Right lobe of liver (tissue), 6 donors: ENCODE measurements around the gene KRT71. TPM values are rescaled to one million over a fixed set of nuclear protein-coding genes. Genes with fewer than 3 reads are reported as not detected.

Source experiments
- ATAC-seq, 4 donors: fragments of 200-7000 bp; cut with Tn5 transposase; one replicate each; pipeline ENCODE4 v1.9.1; 2020; ENCODE audit warnings: mild to moderate bottlenecking in 4 of 4, moderate library complexity in 4 of 4
- DNase-seq, 3 donors: peaks; one replicate each; pipeline ENCODE4 v3.0.0-alpha.2; 2020
- H3K27ac ChIP-seq, 3 donors: fragments of 200-600 bp; one replicate each; pipeline ENCODE4 v1.8.0; 2022
- H3K27me3 ChIP-seq, 2 donors: fragments of 200-600 bp; one replicate each; pipeline ENCODE4 v1.8.0; 2022
- H3K36me3 ChIP-seq, 4 donors: fragments of 200-600 bp; sonication (generic) in 1 of 4; one replicate each; pipeline versions ENCODE4 v1.5.1 to v1.8.0; 2017 to 2022; ENCODE audit warnings: control low read depth in 1 of 4
- H3K4me1 ChIP-seq, 4 donors: fragments of 200-600 bp; sonication (generic) in 1 of 4; one replicate each; pipeline versions ENCODE4 v1.5.1 to v1.8.0; 2017 to 2022; ENCODE audit warnings: control low read depth in 1 of 4
- H3K4me3 ChIP-seq, 3 donors: fragments of 200-600 bp; one replicate each; pipeline ENCODE4 v1.8.0; 2022
- H3K9me3 ChIP-seq, 4 donors: fragments of 200-600 bp; sonication (generic) in 1 of 4; one replicate each; pipeline versions ENCODE4 v1.5.1 to v1.8.0; 2017 to 2022; ENCODE audit warnings: control low read depth in 1 of 4
- CTCF ChIP-seq, 4 donors: fragments of 200-600 bp in 3 of 4; fragments of 450-650 bp in 1 of 4; IDR thresholded peaks; one replicate each; pipeline versions ENCODE4 v1.5.1 to v1.8.0; 2016 to 2022; ENCODE audit warnings: antibody characterized with exemption in 4 of 4, mild to moderate bottlenecking in 2 of 4
- POLR2A ChIP-seq: fragments of 450-650 bp; IDR thresholded peaks from one replicate; pipeline ENCODE4 v1.6.1; 2017; ENCODE audit warnings: antibody characterized with exemption, mild to moderate bottlenecking
- whole genome bisulfite sequencing: methylation state at CpG from one replicate; pipeline ENCODE4 v1.1.6; 2018; ENCODE audit warnings: low coverage, low lambda C conversion rate; ENCODE audit not compliant: insufficient coverage; ENCODE audit errors: missing lambda C conversion rate; 5-methylcytosine and 5-hydroxymethylcytosine counted together
- intact Hi-C, 2 donors: fragments of 100-400 bp; cut with DNase I; formaldehyde crosslinking; loops; one replicate each; pipeline versions ENCODE4 v1.11.2 to v1.14.1; 2022
- total RNA-seq, 6 experiments: library from RNA; depleted of rRNA in 2 of 6; stranded (reverse); fragments of >200 nt in 2 of 6; fragmentation: NEBNext Ultra II Directional in 3 of 6; extraction: Animal tissue kit (Norgen Biotek cat#: 25700) in 3 of 6; gene quantifications; one replicate each; pipeline versions ENCODE4 v1.1.0 to v1.2.4, GENCODE V29; 2016 to 2023
- donor health status: DM: no; HTN: yes; CAD: no.
- donor health status: DM: no; HTN: no; CAD: no.
- donor health status: DM: no; HTN: no; CAD: no.
- donor health status: DM: no; HTN: yes; CAD: no.
- donor health status: DM: no; HTN: yes; CAD: no.

KRT71 gene
- total RNA-seq, 6 experiments from 2014 or later, result not detected

- no peaks in the 10 kb centered on the region for H3K4me1 ChIP-seq
- H3K27me3 ChIP-seq, result no peaks in the 10 kb centered on the region
- WGBS, result 80% methylated on average over 1 of the region's 1 CpG
- DNase-seq, result no peak
- H3K9me3 ChIP-seq, result no peaks in the 10 kb centered on the region
- TF ChIP-seq POLR2A (no peak), CTCF (IDR thresholded peaks at IDR 0.05) (no peak)
- H3K27ac ChIP-seq, result no peak overlapping the region
- H3K4me3 ChIP-seq, result no peak overlapping the region
- ATAC-seq, result no peak
- intact Hi-C loops, result loop anchor here in 1 of 2 donors (2.0 kb wide), 1 partner anchor 298 kb away; no protein-coding TSS in a partner anchor
- H3K36me3 ChIP-seq, result no peaks in the 10 kb centered on the region
Measured at GRCh38 chr12:52580496-52580895, 27.6 kb upstream of the KRT71 start.

DNA sequence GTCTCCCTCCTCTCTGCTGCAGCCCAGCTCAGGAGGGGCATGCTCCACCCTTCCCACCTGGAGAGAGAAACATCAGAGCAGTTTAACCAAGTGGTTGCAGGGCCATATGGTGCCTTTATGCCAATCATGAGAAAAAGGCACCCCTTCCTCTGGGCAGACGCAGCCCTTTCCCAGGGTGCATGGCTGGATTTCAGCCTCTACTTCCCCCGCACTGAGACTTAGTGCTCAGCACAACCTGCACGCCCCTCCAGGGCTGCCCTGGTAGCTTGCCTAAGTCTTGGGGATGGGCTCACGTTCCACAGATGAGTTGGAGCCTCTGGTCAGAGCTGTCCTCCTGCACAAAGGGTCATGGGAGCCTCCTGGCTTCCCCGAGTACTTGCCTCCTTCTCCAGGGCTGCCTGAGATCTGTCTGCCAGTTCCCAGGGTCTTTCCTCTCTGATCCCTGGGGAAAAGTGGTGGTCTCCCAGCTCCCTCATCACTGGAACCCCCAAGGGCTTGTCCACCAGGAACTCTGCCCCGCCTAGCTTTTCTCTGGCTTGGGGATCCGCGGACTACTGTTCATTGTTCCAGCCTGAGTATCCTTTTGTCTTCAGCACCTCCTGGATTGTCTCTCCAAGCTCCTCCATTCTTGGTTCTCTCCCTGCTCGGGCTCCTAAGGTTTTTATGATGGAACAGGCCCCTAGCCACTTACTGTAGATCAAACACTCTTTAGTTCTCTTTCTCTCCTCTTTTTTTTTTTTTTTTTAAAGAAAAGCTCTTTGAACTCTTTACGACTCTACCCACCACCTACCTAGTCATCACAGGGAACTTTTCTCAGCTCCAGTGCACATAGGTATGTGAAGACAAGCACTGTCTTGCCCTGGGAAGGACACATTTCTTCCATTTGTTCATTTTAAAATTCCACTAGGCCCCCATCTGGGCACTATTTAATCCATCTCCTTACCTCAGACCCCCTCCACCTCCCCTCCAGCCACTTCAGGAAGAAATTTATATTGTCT lies 26.8 kb upstream of the KRT71 start:
- Histone ChIP-seq H3K36me3 (no peaks in the 10 kb centered on the region), H3K27me3 (no peaks in the 10 kb centered on the region), H3K27ac (no peak overlapping the region), H3K4me1 (no peaks in the 10 kb centered on the region), H3K9me3 (no peaks in the 10 kb centered on the region), H3K4me3 (no peak overlapping the region)
- TF ChIP-seq CTCF (IDR thresholded peaks at IDR 0.05) (no peak), POLR2A (no peak)
- 69% methylated on average over 6 of the region's 10 CpGs for WGBS
- DNase-seq (no peak), ATAC-seq (no peak)
- intact Hi-C loops, result loop anchor here in 1 of 2 donors (2.0 to 10.0 kb wide), 2 partner anchors 299 to 395 kb away; no protein-coding TSS in a partner anchor

GRCh38 chr12:52578469-52578868 lies 25.5 kb upstream of the KRT71 start:
- Histone ChIP-seq H3K27ac (no peak overlapping the region), H3K27me3 (no peaks in the 10 kb centered on the region), H3K4me1 (no peaks in the 10 kb centered on the region), H3K36me3 (no peaks in the 10 kb centered on the region), H3K4me3 (no peak overlapping the region), H3K9me3 (no peaks in the 10 kb centered on the region)
- ATAC-seq (no peak), DNase-seq (no peak)
- no peak for TF ChIP-seq CTCF (IDR thresholded peaks at IDR 0.05)
- no peak for TF ChIP-seq POLR2A
- intact Hi-C loops, result loop anchor here in 1 of 2 donors (10.0 kb wide), 1 partner anchor 396 kb away; no protein-coding TSS in a partner anchor
- WGBS, result 68% methylated on average over 3 of the region's 3 CpGs

DNA sequence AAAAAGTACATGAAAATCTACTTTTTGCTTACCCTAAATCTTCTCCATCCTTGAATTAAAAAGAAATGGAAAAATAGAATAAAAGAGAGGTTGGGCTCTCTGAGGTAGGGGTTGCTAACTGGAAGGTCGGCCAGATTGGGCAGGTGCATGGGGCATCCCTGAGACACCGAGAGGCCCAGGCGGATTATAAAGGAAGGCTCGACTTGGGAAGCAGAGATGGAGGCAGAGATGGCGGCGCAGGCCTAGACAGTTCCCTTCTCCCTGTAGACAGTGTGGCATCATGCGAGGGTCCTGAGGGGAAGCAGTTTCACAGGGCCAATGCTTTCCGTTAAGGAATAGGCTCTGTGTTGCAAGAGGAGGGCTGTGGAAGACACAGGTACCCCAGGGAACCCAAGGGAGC lies 24.4 kb upstream of the KRT71 start:
- TF ChIP-seq CTCF (IDR thresholded peaks at IDR 0.05) (no peak), POLR2A (no peak)
- no peak overlapping the region for H3K27ac ChIP-seq
- no peak overlapping the region for H3K4me3 ChIP-seq
- H3K27me3 ChIP-seq, result no peaks in the 10 kb centered on the region
- intact Hi-C loops, result loop anchor here in 1 of 2 donors (10.0 kb wide), 1 partner anchor 397 kb away; no protein-coding TSS in a partner anchor
- ATAC-seq (no peak), DNase-seq (no peak)
- H3K9me3 ChIP-seq, result no peaks in the 10 kb centered on the region
- H3K4me1 ChIP-seq, result no peaks in the 10 kb centered on the region
- no peaks in the 10 kb centered on the region for H3K36me3 ChIP-seq
- 77% methylated on average over 4 of the region's 8 CpGs for WGBS
